ENCODE data around the gene PHF24.

- TF ChIP-seq POLR2A (IDR thresholded peaks at IDR 0.05; ENCODE audit: low read length) (no peak), GATA1 (IDR thresholded peaks at IDR 0.05; ENCODE audit: low read depth, low read length) (no peak)
These were observed 24.3 kb downstream of the PHF24 start for GRCh38 chr9:34982361-34982760.
